MM.1S (cell line): ENCODE results near the gene EPB41.

Source experiments
- DNase-seq: peaks from one replicate; pipeline ENCODE4 v3.0.0-alpha.2; 2015
- H2AFZ ChIP-seq: fragments of 300-600 bp; sonication (generic); 2 replicates; pipeline ENCODE4 v1.6.0; 2016; ENCODE audit warnings: antibody characterized with exemption, low read length
- H3F3A ChIP-seq: fragments of 300-600 bp; sonication (generic); 2 replicates; pipeline ENCODE4 v1.6.1; 2016; ENCODE audit warnings: mild to moderate bottlenecking, antibody characterized with exemption, low read length, moderate library complexity, mixed read lengths; ENCODE audit not compliant: insufficient read depth
- H3K27ac ChIP-seq: fragments of 300-600 bp; sonication (generic); 2 replicates; pipeline ENCODE4 v1.5.1; 2016; ENCODE audit warnings: mild to moderate bottlenecking, low read length
- H3K27me3 ChIP-seq: fragments of 300-600 bp; sonication (generic); replicated peaks from 2 replicates; pipeline ENCODE4 v1.6.0; 2016; ENCODE audit warnings: low read length; ENCODE audit not compliant: insufficient read depth
- H3K36me3 ChIP-seq: fragments of 300-600 bp; sonication (generic); replicated peaks from 2 replicates; pipeline ENCODE4 v1.6.1; 2016; ENCODE audit warnings: mild to moderate bottlenecking, low read length, mixed read lengths; ENCODE audit not compliant: insufficient read depth
- H3K4me1 ChIP-seq: fragments of 300-600 bp; sonication (generic); 2 replicates; pipeline ENCODE4 v1.6.1; 2016; ENCODE audit warnings: low read length, mixed read lengths
- H3K4me2 ChIP-seq: fragments of 300-600 bp; sonication (generic); 2 replicates; pipeline ENCODE4 v1.6.0; 2016; ENCODE audit warnings: low read depth, low read length
- H3K4me3 ChIP-seq: fragments of 300-600 bp; sonication (generic); 2 replicates; pipeline ENCODE4 v1.5.1; 2016; ENCODE audit warnings: low read length, mixed read lengths
- H3K79me2 ChIP-seq: fragments of 300-600 bp; sonication (generic); 2 replicates; pipeline ENCODE4 v1.6.1; 2016; ENCODE audit warnings: mixed run types, low read length, mixed read lengths
- H3K9ac ChIP-seq: fragments of 300-600 bp; sonication (generic); 2 replicates; pipeline ENCODE4 v1.6.1; 2016; ENCODE audit warnings: low read length, mixed read lengths
- H3K9me2 ChIP-seq: fragments of 300-600 bp; sonication (generic); replicated peaks from 2 replicates; pipeline ENCODE4 v1.6.1; 2016; ENCODE audit warnings: mild to moderate bottlenecking, low read length, mixed read lengths; ENCODE audit not compliant: insufficient read depth
- H3K9me3 ChIP-seq: fragments of 300-600 bp; sonication (generic); replicated peaks from 2 replicates; pipeline ENCODE4 v1.6.1; 2016; ENCODE audit warnings: mild to moderate bottlenecking, low read length, mixed read lengths; ENCODE audit not compliant: insufficient read depth
- H4K20me1 ChIP-seq: fragments of 300-600 bp; sonication (generic); 2 replicates; pipeline ENCODE4 v1.6.1; 2016; ENCODE audit warnings: mild to moderate bottlenecking, low read length, moderate library complexity, mixed read lengths; ENCODE audit not compliant: insufficient read depth
- EZH2 ChIP-seq: fragments of 300-600 bp; sonication (generic); optimal IDR thresholded peaks from 2 replicates; pipeline ENCODE3; 2017; ENCODE audit warnings: low read depth, mild to moderate bottlenecking, antibody characterized with exemption, low read length, mixed read lengths
- EZH2phosphoT487 ChIP-seq: fragments of 300-600 bp; sonication (generic); IDR thresholded peaks from 2 replicates; pipeline ENCODE4 v1.6.1; 2018; ENCODE audit warnings: antibody characterized with exemption, low read length
- TF ChIP-seq, protein P1 (sequence below): fragments of 300-600 bp; sonication (generic); IDR thresholded peaks from 2 replicates; pipeline ENCODE4 v1.5.1; 2016; ENCODE audit warnings: antibody characterized with exemption, low read length, mixed read lengths

EPB41 gene

DNA sequence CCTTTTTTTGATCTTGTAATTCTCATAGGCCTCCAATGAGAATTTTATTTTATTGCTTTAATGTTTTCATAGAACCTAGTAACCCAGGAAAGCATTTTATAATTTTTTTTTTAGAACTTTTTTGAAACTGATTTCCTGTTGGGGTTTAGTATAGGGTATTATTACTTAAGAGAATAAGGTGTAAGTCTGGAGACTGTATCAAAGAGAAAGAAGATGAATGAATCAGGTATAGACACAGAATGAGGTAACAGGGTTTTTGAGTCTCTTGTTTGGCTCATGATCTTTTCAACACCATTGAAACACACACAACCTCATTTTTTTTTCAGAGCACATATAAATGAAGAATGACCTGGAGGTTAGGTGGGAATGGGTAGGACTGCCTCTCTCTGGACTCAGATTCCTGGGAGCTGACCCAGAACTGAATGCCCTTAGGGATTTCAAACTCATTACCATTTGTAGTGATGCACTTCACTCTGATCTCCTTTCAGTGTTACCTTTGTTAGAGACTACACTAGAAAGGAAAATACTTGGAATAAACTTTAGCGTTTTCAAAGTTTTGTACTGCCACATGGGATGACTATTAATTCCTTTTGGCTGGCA, 51.0 kb downstream of the EPB41 start:
- Histone ChIP-seq H3K36me3 (no peaks in the 10 kb centered on the region), H3K9ac (no peak overlapping the region), H3K4me1 (no peaks in the 10 kb centered on the region), H3F3A (no peaks in the 10 kb centered on the region), H3K9me3 (no peaks in the 10 kb centered on the region), H3K27ac (no peak overlapping the region), H3K4me2 (no peak overlapping the region), H3K4me3 (no peak overlapping the region), H2AFZ (no peak overlapping the region), H4K20me1 (0 out of 2 replicates have a peak, but pooled peaks cover 4% of the 10 kb centered on the region), H3K9me2 (no peaks in the 10 kb centered on the region), H3K79me2 (peaks cover 35% of the 10 kb centered on the region), H3K27me3 (no peaks in the 10 kb centered on the region)
- TF ChIP-seq EZH2: no peak
- TF ChIP-seq, protein P1, sequence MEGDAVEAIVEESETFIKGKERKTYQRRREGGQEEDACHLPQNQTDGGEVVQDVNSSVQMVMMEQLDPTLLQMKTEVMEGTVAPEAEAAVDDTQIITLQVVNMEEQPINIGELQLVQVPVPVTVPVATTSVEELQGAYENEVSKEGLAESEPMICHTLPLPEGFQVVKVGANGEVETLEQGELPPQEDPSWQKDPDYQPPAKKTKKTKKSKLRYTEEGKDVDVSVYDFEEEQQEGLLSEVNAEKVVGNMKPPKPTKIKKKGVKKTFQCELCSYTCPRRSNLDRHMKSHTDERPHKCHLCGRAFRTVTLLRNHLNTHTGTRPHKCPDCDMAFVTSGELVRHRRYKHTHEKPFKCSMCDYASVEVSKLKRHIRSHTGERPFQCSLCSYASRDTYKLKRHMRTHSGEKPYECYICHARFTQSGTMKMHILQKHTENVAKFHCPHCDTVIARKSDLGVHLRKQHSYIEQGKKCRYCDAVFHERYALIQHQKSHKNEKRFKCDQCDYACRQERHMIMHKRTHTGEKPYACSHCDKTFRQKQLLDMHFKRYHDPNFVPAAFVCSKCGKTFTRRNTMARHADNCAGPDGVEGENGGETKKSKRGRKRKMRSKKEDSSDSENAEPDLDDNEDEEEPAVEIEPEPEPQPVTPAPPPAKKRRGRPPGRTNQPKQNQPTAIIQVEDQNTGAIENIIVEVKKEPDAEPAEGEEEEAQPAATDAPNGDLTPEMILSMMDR: no peak
- no peak for TF ChIP-seq EZH2phosphoT487
- DNase-seq: no peak

DNA sequence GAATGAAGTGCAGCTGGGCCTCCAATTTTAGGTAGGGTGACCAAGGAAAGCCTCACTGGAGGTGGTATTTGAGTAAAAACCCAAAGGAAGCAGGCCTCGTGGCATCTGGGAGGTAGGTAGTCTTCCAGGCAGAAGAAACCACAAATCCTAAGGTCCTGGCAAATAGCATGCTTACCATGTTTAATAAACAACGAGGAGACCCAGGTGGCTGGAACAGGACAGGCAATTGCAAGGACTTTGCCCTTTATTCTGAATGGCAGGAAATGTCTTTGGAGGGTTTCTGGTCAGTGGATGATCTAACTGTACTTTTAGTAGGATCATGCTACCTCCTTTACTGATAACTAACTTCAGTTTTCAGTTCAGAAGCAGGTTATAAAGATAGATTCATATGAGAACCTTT, 52.2 kb downstream of the EPB41 start:
- Histone ChIP-seq H4K20me1 (0 out of 2 replicates have a peak, but pooled peaks cover 4% of the 10 kb centered on the region), H3K9me2 (no peaks in the 10 kb centered on the region), H3K4me1 (no peaks in the 10 kb centered on the region), H3K79me2 (peaks cover 30% of the 10 kb centered on the region), H3K9ac (no peak overlapping the region), H3K4me3 (no peak overlapping the region), H3K36me3 (no peaks in the 10 kb centered on the region), H3K27me3 (no peaks in the 10 kb centered on the region), H3K9me3 (no peaks in the 10 kb centered on the region), H3F3A (no peaks in the 10 kb centered on the region), H2AFZ (no peak overlapping the region), H3K4me2 (no peak overlapping the region), H3K27ac (no peak overlapping the region)
- no peak for DNase-seq
- no peak for TF ChIP-seq EZH2phosphoT487
- TF ChIP-seq, protein P1: no peak
- no peak for TF ChIP-seq EZH2

DNA sequence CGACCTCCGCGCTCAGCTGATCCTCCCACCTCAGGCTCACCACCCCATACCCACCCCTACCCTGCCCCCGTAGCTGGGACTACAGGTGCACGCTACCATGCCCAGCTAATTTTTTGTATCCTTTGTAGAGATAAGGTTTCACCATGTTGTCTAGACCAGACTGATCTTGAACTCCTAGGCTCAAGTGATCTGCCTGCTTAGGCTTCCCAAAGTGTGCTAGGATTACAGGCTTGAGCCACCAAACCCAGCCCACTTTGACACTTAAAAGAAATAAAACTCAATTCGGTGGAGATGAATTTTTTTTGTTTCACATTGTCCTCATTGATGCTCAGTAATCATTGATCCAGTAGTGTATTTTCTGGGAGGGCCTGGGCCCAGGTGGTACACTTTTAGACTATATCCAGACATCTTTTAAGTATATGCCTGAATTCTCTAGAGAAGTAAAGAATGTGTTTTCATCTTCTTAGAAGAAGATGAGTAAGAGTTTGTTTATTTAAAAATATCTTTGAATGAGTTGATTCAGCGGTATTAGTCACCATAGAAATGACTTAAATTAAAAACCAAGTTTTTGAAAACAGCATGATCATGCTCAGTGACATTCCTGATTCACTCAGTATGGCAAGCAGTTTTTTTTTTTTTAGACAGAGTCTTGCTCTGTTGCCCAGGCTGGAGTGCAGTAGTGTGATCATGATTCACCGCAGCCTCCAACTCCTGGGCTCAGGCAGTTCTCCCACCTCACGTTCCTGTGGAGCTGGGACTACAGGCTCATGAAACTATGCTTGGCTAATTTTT, 57.8 kb downstream of the EPB41 start:
- TF ChIP-seq, protein P1: no peak
- TF ChIP-seq EZH2: no peak
- TF ChIP-seq EZH2phosphoT487: no peak
- no peaks in the 10 kb centered on the region for H3K27me3 ChIP-seq
- H3K4me2 ChIP-seq: no peak overlapping the region
- H4K20me1 ChIP-seq: 0 out of 2 replicates have a peak, but pooled peaks cover 2% of the 10 kb centered on the region
- H2AFZ ChIP-seq: no peak overlapping the region
- no peak for DNase-seq
- no peaks in the 10 kb centered on the region for H3K9me2 ChIP-seq
- H3K9me3 ChIP-seq: no peaks in the 10 kb centered on the region
- no peaks in the 10 kb centered on the region for H3K4me1 ChIP-seq
- H3K79me2 ChIP-seq: peaks cover 30% of the 10 kb centered on the region
- no peak overlapping the region for H3K9ac ChIP-seq
- no peaks in the 10 kb centered on the region for H3F3A ChIP-seq
- H3K4me3 ChIP-seq: no peak overlapping the region
- no peaks in the 10 kb centered on the region for H3K36me3 ChIP-seq
- H3K27ac ChIP-seq: no peak overlapping the region
